ENCODE results near the gene SLC39A11. TPM values are rescaled to one million over a fixed set of nuclear protein-coding genes. Genes with fewer than 3 reads are reported as not detected.
A peak's percentile ranks its signal among the peaks of the same experiment; 100 is the strongest.

SLC39A11 gene
- total RNA-seq, 1 experiment from 2014 or later: 57.1 TPM

DNA sequence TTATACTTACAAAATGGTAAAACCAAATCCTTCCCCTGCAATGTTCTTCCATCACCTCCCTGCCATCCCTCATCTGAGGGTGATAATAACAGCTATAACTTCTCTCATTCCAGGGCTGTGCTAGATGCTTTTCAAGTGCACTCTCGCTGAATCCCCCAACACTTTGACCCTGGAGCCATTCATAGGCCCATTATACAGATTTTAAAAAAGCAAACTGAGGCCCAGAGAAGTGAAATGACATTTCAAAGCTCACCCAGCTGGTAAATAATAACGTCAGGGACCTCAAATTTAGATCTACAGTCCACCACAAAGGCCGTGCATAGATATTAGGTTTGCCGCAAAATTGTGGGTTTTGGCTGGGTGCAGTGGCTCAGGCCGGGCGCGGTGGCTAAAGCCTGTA lies 378.8 kb downstream of the SLC39A11 start:
- peaks cover 61% of the 10 kb centered on the region for H3K4me1 ChIP-seq (replicated peaks; ENCODE audit: insufficient read depth)

DNA sequence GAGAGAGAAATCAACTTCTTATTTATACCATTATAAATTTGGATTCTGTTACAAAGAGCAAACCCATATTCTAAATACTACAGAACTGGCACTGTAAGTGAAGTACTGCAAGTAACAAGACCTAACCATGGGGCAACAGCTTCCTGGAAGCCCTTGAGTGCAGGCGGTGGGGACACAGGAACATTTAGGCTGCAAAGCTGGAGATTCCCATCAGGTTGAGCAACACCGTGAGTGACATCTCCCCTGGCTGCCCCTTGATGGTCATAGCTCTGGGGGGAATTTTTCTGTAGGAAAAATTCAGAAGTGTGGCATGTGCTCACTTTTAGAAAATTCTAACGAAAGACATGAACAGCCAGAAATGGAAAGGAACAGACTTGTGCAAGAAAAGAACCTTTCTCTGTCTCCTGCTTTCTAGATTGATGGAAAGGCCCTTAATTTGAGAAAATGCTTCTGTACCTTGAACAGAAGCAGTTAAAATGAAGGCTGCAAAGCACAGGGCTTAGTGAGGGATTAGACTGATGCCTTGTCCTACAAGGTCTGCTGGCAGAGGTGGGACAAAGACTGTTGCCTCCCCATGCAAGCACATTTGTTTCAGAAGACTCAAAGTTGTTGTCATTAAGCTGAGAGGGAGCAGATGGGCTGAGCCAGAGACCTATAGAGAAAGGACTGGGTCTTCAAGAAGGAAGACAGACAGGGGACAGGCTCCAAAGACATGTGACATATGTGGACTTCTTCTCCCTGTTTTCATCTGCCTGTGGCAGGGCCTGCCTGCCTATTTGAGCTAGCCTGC lies 380.8 kb downstream of the SLC39A11 start:
- CTCF ChIA-PET: no interaction called here
- no peak overlapping the region for H2AFZ ChIP-seq
- H4K20me1 ChIP-seq (ENCODE audit: insufficient read depth): no peaks in the 10 kb centered on the region
- H3K4me1 ChIP-seq (replicated peaks; ENCODE audit: insufficient read depth): peaks cover 42% of the 10 kb centered on the region
- POLR2A ChIA-PET (ENCODE audit: unreplicated experiment): no interaction called here
- peaks cover 13% of the 10 kb centered on the region; the same call in 1 of the 2 replicates for H3K9me3 ChIP-seq (ENCODE audit: insufficient read depth, low read depth)
- H3K27me3 ChIP-seq (ENCODE audit: insufficient read depth, low read depth): no peaks in the 10 kb centered on the region
- no TSS peak for BruUV-seq (replicated peaks)
- H3K9me2 ChIP-seq (ENCODE audit: insufficient read depth): no peaks in the 10 kb centered on the region
- H3K4me2 ChIP-seq: no peak overlapping the region
- TF ChIP-seq, protein P1, sequence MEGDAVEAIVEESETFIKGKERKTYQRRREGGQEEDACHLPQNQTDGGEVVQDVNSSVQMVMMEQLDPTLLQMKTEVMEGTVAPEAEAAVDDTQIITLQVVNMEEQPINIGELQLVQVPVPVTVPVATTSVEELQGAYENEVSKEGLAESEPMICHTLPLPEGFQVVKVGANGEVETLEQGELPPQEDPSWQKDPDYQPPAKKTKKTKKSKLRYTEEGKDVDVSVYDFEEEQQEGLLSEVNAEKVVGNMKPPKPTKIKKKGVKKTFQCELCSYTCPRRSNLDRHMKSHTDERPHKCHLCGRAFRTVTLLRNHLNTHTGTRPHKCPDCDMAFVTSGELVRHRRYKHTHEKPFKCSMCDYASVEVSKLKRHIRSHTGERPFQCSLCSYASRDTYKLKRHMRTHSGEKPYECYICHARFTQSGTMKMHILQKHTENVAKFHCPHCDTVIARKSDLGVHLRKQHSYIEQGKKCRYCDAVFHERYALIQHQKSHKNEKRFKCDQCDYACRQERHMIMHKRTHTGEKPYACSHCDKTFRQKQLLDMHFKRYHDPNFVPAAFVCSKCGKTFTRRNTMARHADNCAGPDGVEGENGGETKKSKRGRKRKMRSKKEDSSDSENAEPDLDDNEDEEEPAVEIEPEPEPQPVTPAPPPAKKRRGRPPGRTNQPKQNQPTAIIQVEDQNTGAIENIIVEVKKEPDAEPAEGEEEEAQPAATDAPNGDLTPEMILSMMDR (conservative IDR thresholded peaks at IDR 0.05): no peak
- no peak for TF ChIP-seq EZH2 (IDR thresholded peaks at IDR 0.05; ENCODE audit: low read depth)
- peaks cover 23% of the 10 kb centered on the region for H3K79me2 ChIP-seq (ENCODE audit: low read depth)
- H3K27ac ChIP-seq: no peak overlapping the region
- no peak overlapping the region for H3K4me3 ChIP-seq
- H3K36me3 ChIP-seq (ENCODE audit: low read depth): peaks cover 28% of the 10 kb centered on the region
- intact Hi-C loops (cut with micrococcal nuclease; ENCODE audit: unreplicated experiment): no loop called here
- DNase-seq: no peak
- H3F3A ChIP-seq (ENCODE audit: insufficient read depth, low read depth): peaks cover 39% of the 10 kb centered on the region

More for the DNA sequence above, 378.8 kb downstream of the SLC39A11 start:
- no peak overlapping the region for H3K4me3 ChIP-seq
- no peak for DNase-seq
- H2AFZ ChIP-seq: no peak overlapping the region
- H3K9me2 ChIP-seq (ENCODE audit: insufficient read depth): no peaks in the 10 kb centered on the region
- ChIA-PET CTCF (no interaction called here), POLR2A (ENCODE audit: unreplicated experiment) (interaction anchor here (0.6 kb wide), 1 partner anchor 260 kb away, joined by 3 read pairs; no protein-coding TSS in a partner anchor)
- intact Hi-C loops (cut with micrococcal nuclease; ENCODE audit: unreplicated experiment): no loop called here
- BruUV-seq (replicated peaks): no TSS peak
- no peaks in the 10 kb centered on the region for H3K27me3 ChIP-seq (ENCODE audit: insufficient read depth, low read depth)
- H3K36me3 ChIP-seq (ENCODE audit: low read depth): peaks cover 28% of the 10 kb centered on the region
- TF ChIP-seq, protein P1 (conservative IDR thresholded peaks at IDR 0.05): no peak
- H4K20me1 ChIP-seq (ENCODE audit: insufficient read depth): no peaks in the 10 kb centered on the region
- H3K79me2 ChIP-seq (ENCODE audit: low read depth): peaks cover 28% of the 10 kb centered on the region
- no peak overlapping the region for H3K27ac ChIP-seq
- H3K9me3 ChIP-seq (ENCODE audit: insufficient read depth, low read depth): peaks cover 13% of the 10 kb centered on the region; the same call in 1 of the 2 replicates
- H3F3A ChIP-seq (ENCODE audit: insufficient read depth, low read depth): peaks cover 56% of the 10 kb centered on the region
- H3K4me2 ChIP-seq: no peak overlapping the region

DNA sequence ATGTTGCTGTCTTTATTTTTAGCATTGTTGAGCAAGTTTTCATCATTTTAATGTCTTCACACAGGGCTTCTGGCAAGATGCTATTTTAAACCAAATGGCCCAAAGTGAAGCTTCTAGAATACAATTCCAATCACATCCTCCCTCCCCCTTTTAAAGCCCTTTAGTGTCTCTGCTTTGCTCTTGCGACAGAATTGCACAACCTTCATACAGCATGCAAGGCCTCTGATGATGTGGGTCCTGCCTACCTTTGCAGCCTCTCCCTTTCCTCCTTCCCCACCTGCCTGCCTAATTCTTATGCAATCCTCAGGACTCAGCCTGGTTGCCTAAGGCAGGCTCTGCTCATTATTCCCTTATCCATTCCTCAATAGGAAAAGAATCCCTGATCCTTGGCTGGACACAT lies 381.7 kb downstream of the SLC39A11 start:
- Histone ChIP-seq H3K4me1 (replicated peaks; ENCODE audit: insufficient read depth) (peaks cover 34% of the 10 kb centered on the region), H3K4me2 (no peak overlapping the region)
- no peak for DNase-seq

More for the DNA sequence above, 381.7 kb downstream of the SLC39A11 start:
- intact Hi-C loops (cut with micrococcal nuclease; ENCODE audit: unreplicated experiment): no loop called here
- TF ChIP-seq, protein P1 (conservative IDR thresholded peaks at IDR 0.05): no peak
- no peak for TF ChIP-seq EZH2 (IDR thresholded peaks at IDR 0.05; ENCODE audit: low read depth)
- Histone ChIP-seq H3K79me2 (ENCODE audit: low read depth) (peaks cover 23% of the 10 kb centered on the region), H3K9me2 (ENCODE audit: insufficient read depth) (no peaks in the 10 kb centered on the region), H3K27ac (peak overlapping the region; percentile 30; the same call in 1 of the 2 replicates), H3K9me3 (ENCODE audit: insufficient read depth, low read depth) (peaks cover 13% of the 10 kb centered on the region; the same call in 1 of the 2 replicates), H4K20me1 (ENCODE audit: insufficient read depth) (no peaks in the 10 kb centered on the region), H2AFZ (no peak overlapping the region), H3K27me3 (ENCODE audit: insufficient read depth, low read depth) (no peaks in the 10 kb centered on the region), H3F3A (ENCODE audit: insufficient read depth, low read depth) (peaks cover 32% of the 10 kb centered on the region), H3K36me3 (ENCODE audit: low read depth) (peaks cover 28% of the 10 kb centered on the region), H3K4me3 (no peak overlapping the region; the same call in 1 of the 2 replicates)
- ChIA-PET CTCF (no interaction called here), POLR2A (ENCODE audit: unreplicated experiment) (no interaction called here)
- no TSS peak for BruUV-seq (replicated peaks)

All from PC-9 (cell line).